A673 (cell line): ENCODE results near the gene WDFY4.

ENCODE experiments used
- CTCF ChIP-seq: fragments of 300-800, 200-600 bp; sonication (generic); conservative IDR thresholded peaks from 2 replicates; pipeline ENCODE4 v1.5.1; 2017; ENCODE audit warnings: low read depth, mild to moderate bottlenecking, antibody characterized with exemption, low read length, moderate library complexity, mixed read lengths
- EZH2 ChIP-seq: fragments of 200-600 bp; sonication (generic); IDR thresholded peaks from 2 replicates; pipeline ENCODE4 v1.6.1; 2017; ENCODE audit warnings: borderline replicate concordance, low read depth, mild to moderate bottlenecking, mixed read lengths, antibody characterized with exemption, low read length; ENCODE audit not compliant: poor library complexity, severe bottlenecking

- TF ChIP-seq CTCF (no peak), EZH2 (no peak)
Measured at GRCh38 chr10:48896756-48897440, 212.2 kb downstream of the WDFY4 start.
